CD4-positive, alpha-beta T cell treated with Interleukin-15 for 4 hours (primary cell): ENCODE results near the gene TRIM9.
"Not testable (repeated sequence)": the region's sequence is repeated elsewhere in the genome, so short reads cannot be mapped to it uniquely, and the experiment has no call there.

Experiments used
- DNase-seq: peaks from one replicate; pipeline ENCODE4 v3.0.0-alpha.2; 2020; ENCODE audit warnings: low spot score

The TRIM9 gene

GRCh38 chr14:51004352-51004800 lies 90.5 kb downstream of the TRIM9 start:
- no peak for DNase-seq

- no peak for DNase-seq
These were observed 92.4 kb downstream of the TRIM9 start for GRCh38 chr14:51002406-51002999.

GRCh38 chr14:51000566-51000965 lies 94.3 kb downstream of the TRIM9 start:
- DNase-seq: no peak

- DNase-seq: no peak
These were observed 95.2 kb downstream of the TRIM9 start for GRCh38 chr14:50999726-51000125.

- DNase-seq: no peak
These were observed 96.3 kb downstream of the TRIM9 start for GRCh38 chr14:50998612-50999011.

GRCh38 chr14:50997712-50998111 lies 97.2 kb downstream of the TRIM9 start:
- no peak for DNase-seq

GRCh38 chr14:50994158-50994557 lies 100.7 kb downstream of the TRIM9 start:
- not testable (repeated sequence) for DNase-seq

GRCh38 chr14:50985859-50986331 lies 109.0 kb downstream of the TRIM9 start:
- no peak for DNase-seq

- no peak for DNase-seq
These were observed 109.6 kb downstream of the TRIM9 start for GRCh38 chr14:50985124-50985858.

- no peak for DNase-seq
These were observed 110.7 kb downstream of the TRIM9 start for GRCh38 chr14:50984036-50984710.

GRCh38 chr14:50979941-50980850 lies 114.7 kb downstream of the TRIM9 start:
- no peak for DNase-seq

GRCh38 chr14:50978888-50979287 lies 116.0 kb downstream of the TRIM9 start:
- no peak for DNase-seq

GRCh38 chr14:50978529-50978871 lies 116.4 kb downstream of the TRIM9 start:
- DNase-seq: no peak

- no peak for DNase-seq
These were observed 116.9 kb downstream of the TRIM9 start for GRCh38 chr14:50977863-50978528.

GRCh38 chr14:50974118-50974517 lies 120.8 kb downstream of the TRIM9 start:
- no peak for DNase-seq

- no peak for DNase-seq
These were observed 122.2 kb downstream of the TRIM9 start for GRCh38 chr14:50972734-50973133.

GRCh38 chr14:50970886-50971781 lies 123.8 kb downstream of the TRIM9 start:
- DNase-seq: no peak

- DNase-seq: no peak
These were observed 127.1 kb downstream of the TRIM9 start for GRCh38 chr14:50967790-50968189.

GRCh38 chr14:50967103-50967502 lies 127.8 kb downstream of the TRIM9 start:
- DNase-seq: no peak

GRCh38 chr14:50964683-50965390 lies 130.1 kb downstream of the TRIM9 start:
- DNase-seq: no peak
